Neural cell (in vitro differentiated cells): ENCODE data around the gene TRNAU1AP.

Experiments used
- EZH2 ChIP-seq: fragments of 200-600, 300-800 bp; shearing (Covaris generic), sonication (generic); IDR thresholded peaks from 2 replicates; pipeline ENCODE4 v1.6.1; 2014; ENCODE audit warnings: antibody characterized with exemption, low read length, borderline replicate concordance, mild to moderate bottlenecking; ENCODE audit not compliant: insufficient read depth, poor library complexity, severe bottlenecking
- RAD21 ChIP-seq: fragments of 450-650 bp; conservative IDR thresholded peaks from 2 replicates; pipeline ENCODE4 v1.6.1; 2014; ENCODE audit warnings: antibody characterized with exemption, mild to moderate bottlenecking, moderate library complexity
- TAF1 ChIP-seq: IDR thresholded peaks from 2 replicates; pipeline ENCODE4 v1.6.1; 2012; ENCODE audit warnings: low read depth
- TF ChIP-seq, protein P1 (sequence below): fragments of 450-650 bp; IDR thresholded peaks from 2 replicates; pipeline ENCODE4 v1.5.1; 2014; ENCODE audit warnings: antibody characterized with exemption, mild to moderate bottlenecking, moderate library complexity; ENCODE audit not compliant: poor library complexity, severe bottlenecking

DNA sequence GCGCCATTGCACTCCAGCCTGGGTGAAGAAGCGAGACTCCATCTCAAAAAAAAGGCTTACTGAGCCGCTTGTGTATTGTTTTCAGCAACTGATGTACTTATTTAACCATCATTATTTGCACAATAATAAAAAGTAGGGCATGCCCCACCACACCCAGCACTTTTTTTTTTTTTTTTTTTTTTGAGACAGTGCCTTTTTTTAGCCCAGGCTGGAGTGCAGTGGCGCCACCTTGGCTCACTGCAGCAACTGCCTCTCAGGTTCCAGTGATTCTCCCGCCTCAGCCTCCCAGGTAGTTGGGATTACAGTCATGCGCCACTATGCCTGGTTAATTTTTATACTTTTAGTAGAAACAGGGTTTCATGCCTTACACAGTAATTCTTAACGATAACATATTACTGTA, 12.2 kb upstream of the TRNAU1AP start:
- TF ChIP-seq, protein P1, sequence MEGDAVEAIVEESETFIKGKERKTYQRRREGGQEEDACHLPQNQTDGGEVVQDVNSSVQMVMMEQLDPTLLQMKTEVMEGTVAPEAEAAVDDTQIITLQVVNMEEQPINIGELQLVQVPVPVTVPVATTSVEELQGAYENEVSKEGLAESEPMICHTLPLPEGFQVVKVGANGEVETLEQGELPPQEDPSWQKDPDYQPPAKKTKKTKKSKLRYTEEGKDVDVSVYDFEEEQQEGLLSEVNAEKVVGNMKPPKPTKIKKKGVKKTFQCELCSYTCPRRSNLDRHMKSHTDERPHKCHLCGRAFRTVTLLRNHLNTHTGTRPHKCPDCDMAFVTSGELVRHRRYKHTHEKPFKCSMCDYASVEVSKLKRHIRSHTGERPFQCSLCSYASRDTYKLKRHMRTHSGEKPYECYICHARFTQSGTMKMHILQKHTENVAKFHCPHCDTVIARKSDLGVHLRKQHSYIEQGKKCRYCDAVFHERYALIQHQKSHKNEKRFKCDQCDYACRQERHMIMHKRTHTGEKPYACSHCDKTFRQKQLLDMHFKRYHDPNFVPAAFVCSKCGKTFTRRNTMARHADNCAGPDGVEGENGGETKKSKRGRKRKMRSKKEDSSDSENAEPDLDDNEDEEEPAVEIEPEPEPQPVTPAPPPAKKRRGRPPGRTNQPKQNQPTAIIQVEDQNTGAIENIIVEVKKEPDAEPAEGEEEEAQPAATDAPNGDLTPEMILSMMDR: no peak
- TF ChIP-seq RAD21 (no peak), EZH2 (no peak), TAF1 (no peak)
